Upper lobe of right lung (tissue), 1 donor: ENCODE measurements around the gene UNC13B. TPM values are rescaled to one million over a fixed set of nuclear protein-coding genes. Genes with fewer than 3 reads are reported as not detected.

Experiments
- ATAC-seq: fragments of 200-7000 bp; cut with Tn5 transposase; one replicate; pipeline ENCODE4 v1.9.1; 2020; ENCODE audit warnings: mild to moderate bottlenecking, moderate library complexity
- DNase-seq: peaks from one replicate; pipeline ENCODE4 v3.0.0-alpha.2; 2020
- H3K27ac ChIP-seq: fragments of 200-600 bp; one replicate; pipeline ENCODE4 v1.8.0; 2022
- H3K27me3 ChIP-seq: fragments of 200-600 bp; one replicate; pipeline ENCODE4 v1.8.0; 2022; ENCODE audit warnings: mild to moderate bottlenecking
- H3K36me3 ChIP-seq: fragments of 200-600 bp; one replicate; pipeline ENCODE4 v1.8.0; 2022
- H3K4me1 ChIP-seq: fragments of 200-600 bp; one replicate; pipeline ENCODE4 v1.8.0; 2022
- H3K4me3 ChIP-seq: fragments of 200-600 bp; one replicate; pipeline ENCODE4 v1.8.0; 2022; ENCODE audit warnings: mild to moderate bottlenecking
- H3K9me3 ChIP-seq: fragments of 200-600 bp; one replicate; pipeline ENCODE4 v1.8.0; 2022
- CTCF ChIP-seq: fragments of 200-600 bp; IDR thresholded peaks from one replicate; pipeline ENCODE4 v1.8.0; 2022; ENCODE audit warnings: antibody characterized with exemption
- intact Hi-C: fragments of 100-400 bp; cut with DNase I; formaldehyde crosslinking; loops from one replicate; pipeline ENCODE4 v1.11.0; 2022
- total RNA-seq: library from RNA; stranded (reverse); fragmentation: NEBNext Ultra II Directional; extraction: Animal tissue kit (Norgen Biotek cat#: 25700); gene quantifications from one replicate; pipeline ENCODE4 v1.2.1, GENCODE V29; 2021
- donor health status: DM: no; HTN: yes; CAD: no; lungs with severe emphysema.

Gene UNC13B
- total RNA-seq, 1 donor from 2014 or later: 92.1 TPM

- DNase-seq (no peak), ATAC-seq (no peak)
- intact Hi-C loops: no loop called here
- no peaks in the 10 kb centered on the region for H3K4me1 ChIP-seq
- H3K9me3 ChIP-seq: no peaks in the 10 kb centered on the region
- no peak overlapping the region for H3K4me3 ChIP-seq
- no peak overlapping the region for H3K27ac ChIP-seq
- H3K27me3 ChIP-seq: no peaks in the 10 kb centered on the region
- no peak for TF ChIP-seq CTCF
- peaks cover 15% of the 10 kb centered on the region for H3K36me3 ChIP-seq
These were observed 163.2 kb downstream of the UNC13B start for GRCh38 chr9:35324966-35325365.

GRCh38 chr9:35333551-35333950, 171.7 kb downstream of the UNC13B start:
- Histone ChIP-seq H3K9me3 (no peaks in the 10 kb centered on the region), H3K27me3 (no peaks in the 10 kb centered on the region), H3K4me3 (no peak overlapping the region), H3K27ac (no peak overlapping the region), H3K36me3 (no peaks in the 10 kb centered on the region), H3K4me1 (no peaks in the 10 kb centered on the region)
- no peak for DNase-seq
- intact Hi-C loops: no loop called here
- ATAC-seq: no peak
- TF ChIP-seq CTCF: no peak

GRCh38 chr9:35335164-35335563, 173.4 kb downstream of the UNC13B start:
- no peak for ATAC-seq
- Histone ChIP-seq H3K4me1 (no peaks in the 10 kb centered on the region), H3K27ac (no peak overlapping the region), H3K4me3 (no peak overlapping the region), H3K9me3 (no peaks in the 10 kb centered on the region), H3K36me3 (peaks cover 6% of the 10 kb centered on the region), H3K27me3 (no peaks in the 10 kb centered on the region)
- no peak for TF ChIP-seq CTCF
- intact Hi-C loops: no loop called here
- DNase-seq: no peak

GRCh38 chr9:35338086-35338485, 176.3 kb downstream of the UNC13B start:
- Histone ChIP-seq H3K9me3 (no peaks in the 10 kb centered on the region), H3K27ac (no peak overlapping the region), H3K36me3 (peaks cover 6% of the 10 kb centered on the region), H3K4me3 (no peak overlapping the region), H3K27me3 (no peaks in the 10 kb centered on the region), H3K4me1 (peaks cover 26% of the 10 kb centered on the region)
- DNase-seq (no peak), ATAC-seq (no peak)
- intact Hi-C loops: no loop called here
- TF ChIP-seq CTCF: no peak

- no peak for ATAC-seq
- Histone ChIP-seq H3K4me1 (peaks cover 26% of the 10 kb centered on the region), H3K27me3 (no peaks in the 10 kb centered on the region), H3K27ac (no peak overlapping the region), H3K4me3 (no peak overlapping the region), H3K9me3 (no peaks in the 10 kb centered on the region), H3K36me3 (peaks cover 6% of the 10 kb centered on the region)
- TF ChIP-seq CTCF: no peak
- no peak for DNase-seq
- intact Hi-C loops: no loop called here
These were observed 176.9 kb downstream of the UNC13B start for GRCh38 chr9:35338561-35339274.

GRCh38 chr9:35340046-35340445, 178.2 kb downstream of the UNC13B start:
- ATAC-seq (no peak), DNase-seq (no peak)
- Histone ChIP-seq H3K36me3 (peaks cover 6% of the 10 kb centered on the region), H3K4me1 (peaks cover 35% of the 10 kb centered on the region), H3K27ac (no peak overlapping the region), H3K27me3 (no peaks in the 10 kb centered on the region), H3K4me3 (no peak overlapping the region), H3K9me3 (no peaks in the 10 kb centered on the region)
- intact Hi-C loops: no loop called here
- no peak for TF ChIP-seq CTCF
